A549 treated with AZD9567 at 1 μM for 4 hours (cell line): ENCODE results near the gene ZNF774. TPM values are rescaled to one million over a fixed set of nuclear protein-coding genes. Genes with fewer than 3 reads are reported as not detected.

Experiments
- total RNA-seq: library from RNA; stranded (reverse); fragments of 200-300 nt; extraction: Qiagen RNA extraction; gene quantifications from 5 replicates; pipeline ENCODE4 v1.2.3, GENCODE V29; 2022; ENCODE audit not compliant: insufficient read depth

Gene ZNF774
- total RNA-seq: 0.56 to 1.5 TPM (median 1.3 TPM) in 5 replicates

GRCh38 chr15:90352107-90352893, at the start of gene ZNF774:
ZNF774 (plus strand) TSS chr15:90352284; CDS start chr15:90354661, 2,377 bp downstream.

DNA sequence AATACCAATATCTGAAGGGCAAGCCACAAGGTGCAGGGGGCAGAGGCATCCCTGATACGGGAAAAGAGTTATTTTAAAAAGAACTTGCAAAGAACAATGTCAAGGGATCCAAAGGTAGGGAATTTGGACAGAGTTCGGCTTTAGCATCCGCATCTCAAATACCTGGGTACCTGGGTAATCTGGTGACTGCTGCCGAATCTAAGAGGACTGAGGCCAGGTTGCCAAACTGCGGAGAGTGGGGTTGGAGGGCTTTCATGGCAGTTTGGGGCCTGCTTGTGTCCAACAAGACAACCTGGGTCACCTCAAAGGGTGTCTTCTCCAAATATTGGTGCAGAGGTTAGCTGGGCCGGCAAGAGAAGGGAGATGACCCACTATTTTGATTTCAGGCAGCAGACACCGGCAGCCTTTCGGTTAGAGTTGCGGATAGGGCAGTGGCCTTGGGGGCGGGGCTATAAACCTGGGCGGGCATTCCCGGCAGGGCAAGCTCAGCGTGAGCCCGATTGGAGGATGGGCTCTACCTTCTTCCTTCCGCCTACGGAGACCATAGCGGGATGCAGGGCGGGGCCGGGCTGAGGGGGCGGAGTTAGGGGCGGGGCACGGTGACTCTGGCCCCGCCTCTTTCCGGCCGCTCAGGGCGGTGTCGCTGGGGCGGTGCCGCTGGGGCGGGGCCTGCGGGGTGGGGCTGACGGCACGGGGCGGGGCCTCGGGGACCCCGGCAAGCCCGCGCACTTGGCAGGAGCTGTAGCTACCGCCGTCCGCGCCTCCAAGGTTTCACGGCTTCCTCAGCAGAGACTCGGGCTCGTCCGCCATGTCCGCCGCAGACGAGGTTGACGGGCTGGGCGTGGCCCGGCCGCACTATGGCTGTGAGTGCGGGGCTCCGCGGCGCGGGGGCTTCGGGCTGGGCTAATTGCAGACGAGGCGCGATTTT, 35.7 kb downstream of the ZNF774 start, which contains the start of gene IQGAP1:
TSS of gene IQGAP1 (plus strand) at position 709 of the 928 bp plus-strand sequence. CDS start at position 809, 100 bp downstream.

Other genes with a start within 250 kb of the ZNF774 start
- 41.0 to 48.4 TPM (median 47.3 TPM) in 5 replicates for gene IDH2, start 249.8 kb upstream of the ZNF774 start, total RNA-seq
- 60.7 to 85.0 TPM (median 82.2 TPM) in 5 replicates for gene SEMA4B, start 151.0 kb upstream of the ZNF774 start, total RNA-seq
- 179 to 231 TPM (median 224 TPM) in 5 replicates for gene CIB1, start 118.3 kb upstream of the ZNF774 start, total RNA-seq
- gene GDPGP1, start 118.1 kb upstream of the ZNF774 start, total RNA-seq: 3.1 to 5.1 TPM (median 4.6 TPM) in 5 replicates
- gene TTLL13, start 102.7 kb upstream of the ZNF774 start, total RNA-seq: 0.10 to 0.26 TPM (median 0.15 TPM) in 4 of 5 replicates, not detected in the other
- 109 to 116 TPM (median 110 TPM) in 5 replicates for gene NGRN, start 86.6 kb upstream of the ZNF774 start, total RNA-seq
- 148 to 273 TPM (median 155 TPM) in 5 replicates for gene IQGAP1, start 36.0 kb downstream of the ZNF774 start, total RNA-seq
- 22.3 to 25.1 TPM (median 24.9 TPM) in 5 replicates for gene CRTC3, start 177.6 kb downstream of the ZNF774 start, total RNA-seq